Stimulated activated CD8-positive, alpha-beta memory T cell treated with anti-CD3 and anti-CD28 coated beads, Interleukin-15, amount 100 ng/mL, for 24 hours (primary cell): ENCODE data around the gene CLCNKA.
"Not testable (repeated sequence)": the region's sequence is repeated elsewhere in the genome, so short reads cannot be mapped to it uniquely, and the experiment has no call there.

ENCODE experiments used
- DNase-seq: peaks from one replicate; pipeline ENCODE4 v3.0.0-alpha.2; 2020; ENCODE audit warnings: low read depth

Gene CLCNKA

DNA sequence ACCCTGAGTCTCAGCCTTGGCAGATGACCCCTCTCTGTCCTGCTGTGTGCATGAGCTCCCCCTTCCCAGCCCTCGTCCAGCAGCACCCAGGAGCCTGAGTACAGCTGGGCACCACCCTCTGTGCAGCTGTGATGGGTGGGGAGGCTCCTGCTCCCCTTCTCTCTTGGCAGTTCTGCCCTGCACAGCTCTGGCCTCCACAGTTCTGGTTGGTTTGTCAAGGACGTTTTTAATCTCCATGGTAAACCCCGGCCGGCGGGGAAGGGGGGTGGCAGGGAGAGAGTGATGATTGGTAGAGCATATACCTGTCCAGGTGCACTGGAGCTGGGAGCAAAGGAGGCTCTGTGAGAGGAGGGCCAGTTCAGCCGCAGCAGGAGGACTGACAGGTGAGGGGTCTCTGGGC, at the start of gene CLCNKA:
TSS of gene CLCNKA (plus strand) at position 356 of the 400 bp plus-strand sequence. CDS start 584 bp downstream, outside the sequence.
- DNase-seq, result no peak

DNA sequence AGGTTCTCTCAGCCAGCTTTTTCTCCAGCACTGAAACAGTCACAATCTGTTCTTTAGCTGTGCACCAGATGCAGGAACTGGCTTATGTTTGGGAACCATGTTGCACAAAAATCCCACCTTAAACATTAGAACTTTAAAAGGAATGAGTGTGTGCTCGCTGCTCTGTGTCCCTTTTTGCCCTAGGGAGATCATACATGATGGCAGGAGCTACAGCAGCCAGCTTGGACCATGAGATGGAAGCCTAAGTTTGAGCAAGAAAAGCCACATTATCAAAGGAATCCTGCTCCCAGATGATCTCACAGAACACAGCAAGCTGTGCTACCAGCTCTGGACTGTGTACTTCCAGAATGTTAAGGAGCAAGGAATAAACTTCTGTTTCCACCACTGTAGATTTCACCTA, 49.4 kb upstream of the CLCNKA start:
- DNase-seq, result no peak

DNA sequence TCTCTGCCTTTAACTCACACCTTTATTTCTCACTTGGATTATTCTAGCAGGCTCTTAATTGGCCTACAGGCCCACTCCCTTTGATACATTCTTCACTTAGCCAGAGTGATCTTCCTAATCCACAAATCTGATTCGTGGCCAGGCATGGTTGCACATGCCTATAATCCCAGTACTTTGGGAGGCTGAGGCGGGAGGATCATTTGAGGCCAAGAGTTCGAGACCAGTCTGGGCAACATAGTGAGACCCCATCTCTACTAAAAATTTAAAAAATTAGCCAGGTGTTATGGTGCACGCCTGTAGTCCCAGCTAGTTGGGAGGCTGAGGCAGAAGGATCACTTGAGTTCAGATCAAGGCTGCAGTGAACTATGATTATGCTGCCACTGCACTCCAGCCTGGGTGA, 48.1 kb upstream of the CLCNKA start:
- no peak for DNase-seq

DNA sequence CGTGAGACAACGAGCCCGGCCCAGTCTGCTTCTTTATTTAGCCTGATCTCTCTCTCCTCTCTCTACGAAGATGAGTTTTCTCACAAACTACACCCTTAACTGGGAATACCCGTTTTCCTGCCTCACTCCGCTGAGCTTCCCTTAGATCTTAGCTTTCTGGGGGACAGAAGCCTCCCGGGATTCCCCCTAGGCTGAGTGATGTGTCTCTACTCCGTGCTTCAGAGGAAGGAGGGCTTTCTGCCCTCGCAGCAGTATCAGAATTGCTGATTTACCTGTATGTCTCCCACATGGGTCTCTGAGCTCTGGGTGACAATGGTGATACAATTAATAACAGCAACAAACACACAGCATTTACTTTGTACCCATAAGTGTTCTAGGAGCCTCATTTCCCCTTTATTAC, 47.0 kb upstream of the CLCNKA start:
- no peak for DNase-seq

DNA sequence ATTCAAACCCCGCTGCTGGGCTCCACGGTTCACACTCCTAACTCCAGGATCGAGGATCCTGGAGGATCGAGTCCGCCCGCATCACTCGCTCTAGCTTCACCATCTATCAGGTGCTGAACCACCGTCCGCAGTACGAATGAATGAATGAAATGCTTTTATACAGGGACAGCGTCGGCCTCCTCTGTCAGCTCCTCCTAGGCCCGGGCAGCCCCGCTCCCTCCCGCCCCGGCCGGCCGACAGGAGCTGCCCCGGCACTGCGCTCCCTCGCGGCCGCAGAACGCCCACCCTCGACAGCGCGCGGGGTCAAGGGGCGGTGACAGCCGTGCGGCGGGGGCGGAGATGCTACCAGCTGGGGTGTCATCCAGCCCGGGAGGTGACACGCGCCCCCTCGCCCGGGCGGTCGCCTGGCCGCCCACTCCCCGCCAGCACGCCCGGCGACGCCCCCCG, 46.5 kb upstream of the CLCNKA start:
- DNase-seq, result peak; percentile 64

DNA sequence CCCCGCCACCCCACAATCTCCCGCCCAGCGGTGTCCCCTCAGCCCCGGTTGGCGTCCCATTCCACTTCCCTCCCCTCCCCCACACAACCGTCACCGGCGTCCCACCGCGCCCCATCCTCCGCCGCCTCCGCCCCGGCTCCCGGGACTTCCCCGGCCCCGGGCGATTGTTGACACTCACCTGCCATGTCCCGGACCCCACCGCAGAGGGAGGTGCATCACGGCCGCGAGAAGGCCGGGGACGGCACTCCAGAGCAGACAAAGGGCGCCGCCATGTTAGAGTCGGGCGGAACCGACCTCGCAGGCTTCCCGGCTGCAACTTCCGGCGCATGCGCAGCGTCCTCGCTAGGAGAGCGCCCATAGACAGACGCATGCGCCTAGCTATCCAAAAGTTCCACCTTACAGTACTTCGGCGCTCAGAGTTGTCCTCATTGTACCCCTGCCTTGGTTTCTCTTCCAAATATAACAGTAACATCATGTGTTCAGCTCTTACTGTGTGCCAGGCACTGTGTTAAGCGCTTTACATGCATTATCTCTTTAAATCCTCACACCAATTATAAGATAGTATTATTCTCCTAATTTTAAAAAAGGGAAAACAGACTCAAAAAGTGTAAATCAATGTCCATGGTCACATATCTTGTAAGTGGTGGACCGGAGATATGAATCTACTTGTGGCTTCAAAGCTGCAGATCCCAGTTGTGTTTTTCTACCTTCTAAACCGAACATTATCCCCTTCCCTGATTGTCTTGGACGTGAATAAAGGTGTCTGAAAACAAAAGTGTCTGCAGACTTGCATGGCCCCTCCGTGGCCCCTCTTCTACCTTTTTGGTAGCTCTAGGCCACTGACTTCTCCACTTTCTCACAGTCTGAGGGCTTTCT, 45.8 kb upstream of the CLCNKA start, which contains the start of gene ZBTB17:
TSS of gene ZBTB17 (minus strand) at position 297 of the 876 bp plus-strand sequence. CDS start 27,606 bp downstream, outside the sequence.
- peak; percentile 95 for DNase-seq

DNA sequence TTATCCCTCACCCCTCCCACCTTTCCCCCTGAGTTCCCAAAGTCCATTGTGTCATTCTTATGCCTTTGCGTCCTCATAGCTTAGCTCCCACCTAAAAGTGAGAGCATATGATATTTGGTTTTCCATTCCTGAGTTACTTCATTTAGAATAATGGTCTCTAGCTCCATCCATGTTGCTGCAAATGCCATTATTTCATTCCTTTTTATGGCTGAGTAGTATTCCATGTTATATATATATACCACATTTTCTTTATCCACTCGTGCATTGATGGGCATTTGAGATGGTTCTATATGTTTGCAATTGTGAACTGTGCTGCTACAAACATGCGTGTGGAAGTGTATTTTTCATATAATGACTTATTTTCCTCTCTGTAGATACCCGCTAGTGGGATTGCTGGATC, 43.9 kb upstream of the CLCNKA start:
- DNase-seq, result not testable (repeated sequence)

DNA sequence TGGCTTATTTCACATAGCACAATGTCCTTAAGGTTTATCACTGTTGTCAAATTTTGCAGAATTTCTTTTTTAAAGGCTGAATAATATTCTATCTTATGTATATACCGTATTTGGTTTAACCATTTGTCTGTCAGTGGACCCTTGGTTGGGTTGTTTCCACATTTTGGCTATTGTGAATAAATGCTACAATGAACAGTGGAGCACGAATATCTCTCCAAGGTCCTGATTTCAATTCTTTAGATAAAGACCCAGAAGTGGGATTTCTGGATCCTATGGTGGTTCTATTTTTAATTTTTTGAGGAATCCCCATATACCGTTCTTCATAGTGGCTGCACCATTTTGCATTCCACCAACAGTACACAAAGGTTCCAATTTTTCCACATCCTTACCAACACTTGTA, 40.2 kb upstream of the CLCNKA start:
- DNase-seq, result no peak

DNA sequence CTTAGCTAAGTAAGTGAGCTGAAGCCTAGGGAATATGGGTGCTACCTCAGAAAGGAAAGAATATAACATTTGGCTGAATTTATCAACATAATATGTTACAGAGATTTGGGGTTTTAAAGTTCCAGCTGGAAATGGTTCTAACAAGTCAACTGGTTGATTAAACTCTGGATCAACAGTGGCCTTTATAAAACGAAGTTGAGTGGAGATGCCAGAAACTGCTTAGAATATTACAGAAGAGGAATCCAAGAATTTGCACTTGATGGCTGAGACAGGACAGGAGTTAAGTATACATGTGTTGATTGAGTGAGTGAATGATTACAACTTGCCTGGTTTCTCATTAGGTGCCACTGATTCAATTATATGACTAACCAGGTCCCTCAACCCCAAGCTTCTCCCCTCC, 38.6 kb upstream of the CLCNKA start:
- no peak for DNase-seq

DNA sequence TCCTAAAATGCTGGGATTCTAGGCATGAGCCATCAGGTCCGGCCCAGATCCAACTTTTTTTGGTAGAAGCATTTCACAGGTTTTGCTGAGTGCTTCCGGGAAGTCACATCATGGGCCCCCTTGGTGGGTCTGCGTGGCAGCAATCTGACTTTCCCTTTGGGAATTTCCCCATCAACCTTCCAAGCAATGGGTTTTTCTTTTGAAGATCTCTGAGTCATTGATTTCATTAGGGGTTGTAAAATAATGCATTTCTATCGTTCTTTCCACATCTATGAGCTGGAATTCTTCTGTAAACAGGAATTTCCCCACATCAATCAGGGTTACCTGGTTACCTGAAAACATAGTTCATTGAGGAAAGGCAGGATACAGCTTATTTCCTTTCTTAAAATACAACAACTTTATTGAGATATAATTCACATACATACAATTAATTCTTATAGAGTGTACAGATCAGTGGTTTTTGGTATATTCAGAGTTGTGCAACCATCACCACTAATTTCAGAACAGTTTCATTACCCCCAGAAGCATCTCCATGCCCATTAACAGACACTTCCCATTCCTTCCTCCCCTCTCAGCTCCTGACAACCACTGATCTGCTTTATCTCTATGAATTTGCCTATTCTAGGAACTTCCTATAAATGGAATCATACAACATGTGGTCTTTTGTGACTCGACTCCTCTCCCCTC, 36.1 kb upstream of the CLCNKA start:
- DNase-seq, result no peak

DNA sequence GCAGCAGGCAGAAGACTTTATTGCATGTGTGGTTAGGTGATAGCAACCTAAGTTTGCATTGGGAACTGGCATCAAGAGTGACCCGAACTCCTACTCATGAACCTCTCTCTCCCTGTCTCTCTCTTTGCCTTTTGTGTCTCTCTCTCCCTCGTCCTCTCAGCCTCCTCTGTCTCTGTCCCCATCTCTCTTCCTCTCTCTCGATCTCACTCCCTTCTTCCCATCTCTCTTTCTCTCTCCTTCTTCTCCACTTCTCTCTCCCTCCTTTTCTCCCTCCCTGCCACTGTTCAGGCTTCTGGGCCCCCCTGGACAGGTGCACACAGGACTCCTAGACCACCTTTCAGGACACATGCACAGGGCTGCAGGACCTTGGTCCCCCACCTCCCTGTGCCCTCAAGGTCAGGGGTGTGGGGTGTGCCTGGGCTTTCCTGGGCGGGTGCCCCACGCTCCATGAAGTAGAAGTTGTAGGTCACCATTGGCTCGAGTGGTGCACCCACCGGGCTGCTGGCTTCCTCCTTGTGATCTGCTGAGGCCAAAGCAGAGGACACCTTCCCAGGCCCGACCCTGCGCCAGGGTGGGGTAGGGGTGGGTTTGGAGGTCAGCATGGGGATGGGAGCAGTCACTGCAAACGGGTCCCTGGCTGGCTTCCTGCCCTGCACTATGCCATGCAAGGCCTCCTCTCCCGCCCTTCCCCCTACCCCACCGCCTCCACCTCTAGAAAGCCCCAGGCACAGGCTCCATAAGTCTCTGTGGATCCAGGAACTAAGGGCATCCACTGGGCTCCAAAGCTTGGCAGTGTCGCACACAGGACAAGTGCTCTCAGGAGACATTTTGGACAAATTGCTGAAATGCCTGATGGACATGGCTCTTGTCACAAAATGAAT, 32.7 kb upstream of the CLCNKA start:
- DNase-seq, result no peak

DNA sequence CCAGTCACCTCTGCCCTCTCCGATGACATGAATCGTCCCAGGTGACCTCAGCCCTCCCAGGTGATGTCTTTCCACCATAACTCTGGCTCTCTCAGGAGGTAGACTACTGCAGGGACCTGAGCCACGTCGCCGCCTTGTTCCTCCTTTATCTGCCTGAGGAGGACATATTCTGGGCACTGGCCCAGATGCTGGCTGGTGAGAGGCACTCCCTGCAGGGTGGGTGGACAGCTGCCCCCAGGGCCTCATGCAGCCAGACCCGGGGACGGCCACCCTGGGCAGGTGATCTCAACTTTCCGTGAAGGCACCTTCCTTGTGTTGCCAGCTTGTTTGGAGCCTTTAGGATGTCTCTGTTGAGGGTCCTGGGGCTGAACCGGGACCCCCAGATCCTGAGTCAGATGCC, 32.1 kb upstream of the CLCNKA start:
- DNase-seq, result no peak

DNA sequence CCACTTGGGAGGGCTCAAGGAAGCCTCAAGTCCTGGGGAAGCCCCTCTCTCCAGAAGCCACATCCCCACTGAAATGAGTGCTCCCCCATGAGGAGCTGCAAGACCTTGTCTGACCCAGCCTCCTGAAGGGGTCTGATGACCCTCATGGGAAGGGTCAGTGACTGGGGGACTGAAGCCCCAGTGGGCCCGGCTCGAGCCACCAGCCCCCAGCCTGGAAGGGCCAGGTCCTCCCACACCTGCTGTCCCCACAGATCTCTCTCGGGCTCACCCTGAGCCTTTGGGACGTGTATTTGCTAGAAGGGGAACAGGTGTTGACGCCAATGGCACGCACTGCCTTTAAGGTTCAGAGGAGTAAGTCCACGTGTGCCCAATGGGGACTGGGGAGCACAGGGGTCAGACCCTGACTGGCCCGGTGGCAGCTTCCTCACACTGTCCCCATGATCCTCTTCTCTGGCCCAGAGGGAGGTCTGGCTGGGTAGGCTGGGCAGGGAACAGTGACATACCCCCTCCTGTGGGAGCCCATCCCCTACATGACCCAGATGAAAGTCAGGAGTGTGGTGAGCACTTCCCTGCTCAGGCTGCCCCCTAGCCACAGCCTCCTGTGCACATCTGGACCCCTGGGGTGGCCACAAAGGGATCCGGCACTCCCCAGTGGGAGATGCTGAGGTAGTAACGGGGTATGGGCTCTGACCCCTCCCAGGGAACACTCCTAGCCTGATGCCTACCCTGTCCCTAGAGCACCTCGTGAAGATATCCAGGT, 30.2 kb upstream of the CLCNKA start:
- DNase-seq, result no peak

DNA sequence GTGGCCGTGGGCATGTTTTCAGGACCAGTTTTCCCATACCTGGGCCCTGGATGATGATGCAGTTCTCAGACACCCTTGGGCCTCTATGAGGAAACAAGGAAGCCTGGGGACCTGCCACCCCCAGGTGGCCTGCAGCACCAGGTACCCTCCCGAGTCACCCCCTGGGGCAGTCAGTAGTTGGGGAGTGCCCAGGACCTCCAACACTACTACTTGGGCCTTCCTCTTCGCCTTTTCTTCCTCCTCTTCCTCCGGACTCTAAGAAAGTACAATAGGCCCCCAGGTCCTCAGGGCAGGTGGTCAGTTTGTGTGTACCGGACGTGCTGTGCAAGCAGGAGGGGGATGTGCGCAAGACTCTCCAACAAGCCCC, 29.7 kb upstream of the CLCNKA start:
- no peak for DNase-seq

DNA sequence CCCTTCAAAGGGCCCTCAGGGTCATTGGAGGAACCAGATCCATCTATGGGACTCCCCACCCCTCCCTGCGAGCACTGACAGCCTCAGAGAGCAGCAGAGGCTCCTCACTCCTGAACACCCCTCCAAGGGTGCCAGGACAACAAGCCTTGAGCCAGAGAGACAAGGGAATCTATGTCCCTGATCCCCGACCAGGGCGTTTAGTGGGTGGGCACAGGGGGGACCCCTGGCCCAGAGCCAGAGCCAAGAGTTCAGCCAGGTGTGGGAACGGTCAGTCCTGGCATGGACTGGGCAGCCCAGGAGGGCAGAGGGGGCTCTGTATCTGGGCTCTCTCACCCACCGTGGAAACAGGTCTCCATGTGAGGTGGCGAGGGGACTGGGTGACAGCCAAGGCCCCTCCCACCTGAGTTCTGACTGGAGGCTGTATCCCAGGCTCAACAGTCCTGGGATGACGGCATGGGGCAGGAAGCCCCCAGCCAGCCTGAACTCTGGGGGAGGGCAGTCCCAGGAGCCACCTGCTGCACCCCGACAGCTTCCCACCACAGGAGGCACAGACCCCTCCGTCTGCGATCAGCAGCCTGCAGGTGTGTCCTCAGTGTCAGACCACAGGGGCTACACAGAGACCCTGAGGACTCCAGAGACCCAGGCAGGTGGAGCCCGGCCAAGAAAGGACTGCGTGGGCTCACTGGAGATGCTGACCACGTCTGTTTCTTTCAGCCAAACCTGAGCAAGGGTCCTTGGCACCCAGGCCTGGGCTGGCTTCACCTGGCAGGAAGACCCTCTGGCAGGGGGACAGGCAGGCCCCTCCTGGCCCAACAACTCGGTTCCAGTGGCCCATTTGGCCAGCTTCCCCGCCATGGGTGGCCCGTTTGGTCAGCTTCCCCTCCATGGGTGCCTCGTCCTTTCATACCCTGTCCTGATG, 29.0 kb upstream of the CLCNKA start:
- no peak for DNase-seq

DNA sequence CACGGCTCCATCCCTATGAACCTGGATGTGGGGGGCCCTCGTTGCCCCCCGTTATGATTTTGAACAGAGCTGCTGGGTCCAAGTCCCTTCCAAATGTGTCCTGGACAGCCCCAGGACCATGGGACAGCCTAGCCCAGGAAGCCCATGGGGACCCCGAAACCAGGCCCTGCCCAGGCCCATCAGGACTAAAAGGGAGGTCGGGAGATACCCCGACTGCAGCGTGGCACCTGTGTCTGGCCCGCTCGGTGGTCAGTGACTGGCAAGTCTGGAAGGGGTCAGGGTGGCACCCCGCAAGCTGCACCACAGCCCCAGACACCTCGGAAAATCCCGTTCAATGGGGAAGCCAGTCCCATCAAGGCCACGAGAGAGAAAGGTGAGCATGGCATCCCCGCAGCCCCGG, 28.2 kb upstream of the CLCNKA start:
- no peak for DNase-seq

DNA sequence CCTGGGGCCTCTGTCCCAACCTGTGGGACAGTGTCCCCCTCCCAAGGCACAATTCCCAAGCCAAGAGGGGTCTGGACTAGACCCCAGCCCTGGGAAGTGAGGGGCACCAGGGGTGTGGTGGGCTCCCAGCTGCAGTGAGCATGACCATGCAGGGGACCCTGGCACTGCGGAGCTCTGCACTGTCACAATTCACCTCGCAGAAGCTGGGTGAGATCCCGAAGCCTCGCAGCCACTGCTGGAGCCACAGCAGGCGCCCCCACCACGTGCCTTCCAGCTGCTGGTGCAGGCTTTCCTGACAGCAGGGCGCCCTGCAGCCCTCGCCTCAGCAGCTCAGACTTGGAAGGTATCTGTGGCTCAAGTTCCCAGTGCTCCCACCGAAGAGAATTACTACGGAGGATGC, 27.8 kb upstream of the CLCNKA start:
- DNase-seq, result no peak

DNA sequence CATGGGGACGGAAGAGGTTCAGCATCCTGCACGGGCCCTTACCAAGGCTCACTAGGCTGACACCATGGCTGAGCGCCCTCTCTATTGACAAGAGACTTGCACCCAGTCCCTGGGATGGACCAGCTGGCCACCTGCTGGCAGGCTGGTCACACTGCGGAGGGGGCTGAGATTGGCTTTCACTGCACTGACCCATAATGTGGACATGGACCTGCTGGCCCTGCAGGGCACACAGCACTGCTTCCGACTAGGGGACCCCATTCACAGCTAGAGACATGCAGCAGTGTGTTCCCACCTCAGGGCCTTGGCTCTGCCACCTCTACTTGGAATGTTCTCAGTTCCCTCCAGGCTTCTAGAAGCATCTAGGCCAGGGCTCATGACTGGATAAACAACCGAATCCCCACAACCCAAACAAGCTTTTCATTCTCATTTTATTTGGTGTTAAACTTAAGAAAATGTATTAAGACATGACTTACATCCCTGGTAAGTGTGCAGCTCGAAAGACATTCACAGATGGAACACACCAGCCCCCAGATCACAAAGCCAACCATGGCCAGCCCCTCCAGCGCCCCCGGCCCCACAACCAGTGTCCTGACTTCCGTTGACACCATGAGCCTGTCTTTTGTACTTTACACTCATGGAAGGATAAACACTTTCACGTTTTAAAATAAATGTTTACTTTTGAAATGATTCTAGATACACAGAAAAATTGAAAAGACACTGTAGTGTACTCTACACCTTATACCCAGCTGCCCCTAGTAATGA, 27.1 kb upstream of the CLCNKA start:
- no peak for DNase-seq

DNA sequence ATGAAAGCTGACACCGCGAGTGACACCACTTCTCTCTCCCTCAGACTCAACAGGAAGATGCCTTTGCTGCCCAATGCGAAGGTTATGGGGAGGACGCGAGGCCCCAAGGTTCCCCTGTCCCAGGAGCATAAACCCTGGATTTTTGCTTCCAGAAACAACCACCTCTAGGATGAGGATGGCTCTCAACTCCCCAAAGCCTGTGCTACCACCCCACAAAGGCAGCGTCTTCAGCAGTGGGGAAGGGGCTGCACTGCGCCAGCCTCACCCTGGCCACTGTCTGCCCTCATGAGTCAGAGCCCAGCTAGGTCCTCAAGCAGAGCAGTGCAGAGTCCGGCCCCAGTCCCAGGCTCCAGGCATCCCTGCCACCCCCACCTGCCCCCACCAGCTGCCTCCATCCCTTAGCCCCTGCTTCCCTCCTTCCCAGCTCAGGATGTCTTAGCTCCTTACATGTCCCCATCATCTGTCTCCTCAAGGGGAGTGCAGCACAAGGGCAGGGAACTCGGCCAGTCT, 24.7 kb upstream of the CLCNKA start:
- no peak for DNase-seq
